Kidney capillary endothelial cell (primary cell): ENCODE measurements around the gene SLC6A3.

Experiments
- DNase-seq: peaks from one replicate; pipeline ENCODE4 v3.0.0-alpha.2; 2018; ENCODE audit warnings: low spot score

The SLC6A3 gene

DNA sequence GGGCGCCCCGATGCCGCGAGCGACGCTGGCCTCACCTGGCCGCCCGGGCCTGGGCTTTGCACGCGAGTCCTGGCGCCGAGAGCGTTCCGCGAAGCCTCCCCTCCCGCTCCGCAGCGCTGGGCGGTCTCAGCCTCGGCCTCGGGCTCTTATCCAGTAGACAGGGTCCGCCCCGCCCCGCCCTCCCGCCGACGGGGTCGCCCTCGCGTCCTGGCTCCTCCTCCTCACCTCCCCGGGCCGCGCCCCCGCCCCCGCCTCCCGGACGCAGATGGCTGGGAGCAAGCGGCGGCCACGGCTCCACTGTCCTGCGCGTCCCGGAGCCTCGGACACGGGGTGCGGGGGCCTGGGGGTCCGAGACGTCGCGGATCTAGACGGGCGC is at the start of gene SLC6A3:
Gene SLC6A3, minus strand, starts transcription at position 128 of the 376 bp plus-strand sequence. CDS start 2,243 bp downstream, outside the sequence.
- no peak for DNase-seq

DNA sequence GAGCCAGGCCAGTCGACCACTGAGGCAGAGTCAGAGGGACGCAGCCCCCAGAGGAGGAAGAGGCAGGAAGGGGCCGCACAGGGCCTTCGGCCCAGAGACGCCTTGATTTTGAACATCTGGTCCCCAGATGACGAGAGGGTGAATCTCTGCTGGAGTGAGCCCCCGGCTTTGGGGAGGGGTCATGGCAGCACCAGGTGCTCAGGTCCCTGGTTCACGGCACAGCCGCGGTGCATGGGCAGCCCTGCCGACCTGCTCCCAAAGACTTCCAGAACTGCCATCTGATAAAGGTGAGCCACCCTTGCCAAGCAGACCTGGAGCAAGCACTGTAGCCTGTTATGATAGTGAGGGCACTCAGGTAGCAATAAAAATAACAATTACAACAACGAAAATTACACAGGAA is 48.7 kb upstream of the SLC6A3 start:
- no peak for DNase-seq

DNA sequence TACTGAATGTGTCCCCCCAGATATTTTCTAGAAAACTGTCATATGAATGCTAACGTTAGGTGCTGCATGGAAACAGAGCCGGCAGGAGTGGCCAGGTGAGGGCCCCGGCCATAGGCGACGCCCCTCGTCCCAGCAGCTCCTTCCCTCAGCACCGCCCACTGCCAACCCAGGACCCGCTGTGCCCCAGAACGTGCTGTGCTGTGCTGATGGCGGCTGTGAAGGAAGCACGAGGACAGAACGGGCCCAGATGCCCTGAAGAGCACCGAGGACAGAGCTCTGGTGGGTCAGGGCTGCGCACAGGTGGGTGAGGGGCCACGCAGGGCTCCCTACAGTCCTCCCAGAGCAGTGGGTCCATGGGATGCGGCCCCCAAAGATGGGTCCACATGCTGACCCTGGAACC is 48.2 kb upstream of the SLC6A3 start:
- no peak for DNase-seq

DNA sequence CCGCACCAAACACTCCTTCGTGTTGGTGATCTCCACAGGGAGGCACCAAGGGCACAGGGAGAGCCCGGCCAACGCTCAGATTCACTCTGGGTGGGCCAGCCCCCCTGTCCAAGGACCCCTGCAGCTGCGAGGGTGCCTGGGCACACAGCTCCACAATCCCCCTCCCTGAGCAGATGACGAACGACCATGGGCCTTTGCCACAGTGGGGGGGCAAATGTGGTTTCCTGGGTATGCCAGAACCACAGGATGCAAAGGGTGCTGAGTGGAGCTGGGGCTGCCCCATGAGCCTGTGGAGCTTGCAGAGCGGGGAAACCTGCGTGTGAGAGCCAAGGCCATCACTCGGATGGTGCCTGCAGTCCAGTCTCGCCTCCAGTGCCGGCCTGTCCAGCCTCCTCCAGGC is 47.5 kb upstream of the SLC6A3 start:
- no peak for DNase-seq

DNA sequence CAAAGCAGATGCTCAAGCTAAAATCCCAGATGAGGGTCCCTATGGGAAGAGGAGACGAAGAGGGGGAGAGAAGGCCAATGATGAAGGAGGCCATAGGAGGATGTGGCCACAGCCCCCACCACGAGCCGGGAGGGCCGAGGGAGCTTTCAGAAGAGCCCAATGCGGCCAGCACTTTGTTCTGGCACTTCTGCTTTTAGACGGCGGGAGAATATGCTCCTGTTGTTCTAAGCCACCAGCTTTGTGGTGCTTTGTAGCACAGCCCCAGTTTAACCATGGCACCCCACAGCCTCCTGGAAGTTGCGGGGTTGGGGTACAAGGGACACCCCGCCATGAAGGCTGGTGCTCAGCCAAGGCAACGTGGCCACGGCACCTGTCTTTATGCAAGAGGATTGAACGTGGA is 45.1 kb upstream of the SLC6A3 start:
- DNase-seq = no peak

DNA sequence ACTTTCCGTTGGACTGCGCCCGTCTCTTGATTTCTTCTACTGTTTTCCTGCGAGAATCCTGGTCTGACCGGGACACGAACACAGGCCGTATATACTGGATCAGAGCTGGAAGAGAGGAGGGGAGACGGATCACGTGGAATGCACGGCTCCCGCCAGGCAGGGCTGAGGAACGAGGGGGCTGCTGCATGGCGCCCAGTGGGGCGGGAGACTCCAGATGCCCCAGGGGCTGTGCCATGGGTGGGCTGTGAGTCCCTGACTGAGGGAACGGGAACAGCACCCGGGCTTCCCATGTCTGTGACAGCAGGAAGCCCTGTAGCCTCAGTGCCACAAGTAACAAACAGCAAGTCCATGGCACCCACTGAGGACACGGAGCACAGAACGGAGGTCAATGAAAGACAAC is 44.5 kb upstream of the SLC6A3 start:
- DNase-seq = no peak

DNA sequence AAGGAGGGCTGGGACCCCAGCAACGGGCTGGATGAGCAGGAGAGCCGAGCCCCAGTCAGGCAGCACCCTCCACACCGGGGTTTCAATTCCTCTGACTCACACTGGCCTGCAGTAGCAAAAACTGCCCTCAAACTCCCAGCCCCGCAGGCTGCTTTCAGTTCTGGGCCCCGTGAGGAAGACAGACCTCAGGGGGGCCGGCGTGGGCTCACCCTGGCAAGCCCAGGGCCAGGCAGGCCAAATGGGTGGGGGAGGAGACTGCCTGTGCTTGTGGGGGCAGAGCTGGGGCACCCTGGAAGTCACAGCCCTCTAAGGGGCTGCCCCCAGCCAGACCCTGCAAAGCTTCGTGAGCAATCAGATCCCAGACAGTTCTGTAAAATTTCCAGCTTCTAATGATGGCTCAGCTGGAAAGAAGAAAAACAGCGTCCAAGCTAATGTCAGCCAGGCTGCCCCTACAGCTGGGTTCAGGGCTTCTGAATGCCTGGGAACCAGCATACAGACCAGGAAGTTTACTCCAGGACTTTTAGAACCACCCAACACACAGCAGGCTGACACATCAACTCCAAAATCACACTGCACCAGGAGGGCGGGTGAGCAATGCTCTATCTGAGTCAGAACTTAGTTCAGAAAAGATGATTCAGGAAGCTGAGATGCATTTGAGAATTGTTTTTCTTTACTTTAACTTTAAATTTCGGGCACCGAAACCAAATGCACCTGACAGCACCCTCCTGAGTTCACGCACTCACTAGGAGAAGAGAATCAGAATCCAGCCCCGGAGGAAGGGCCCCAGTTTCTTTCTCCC is 43.8 kb upstream of the SLC6A3 start:
- DNase-seq = peak; percentile 34

DNA sequence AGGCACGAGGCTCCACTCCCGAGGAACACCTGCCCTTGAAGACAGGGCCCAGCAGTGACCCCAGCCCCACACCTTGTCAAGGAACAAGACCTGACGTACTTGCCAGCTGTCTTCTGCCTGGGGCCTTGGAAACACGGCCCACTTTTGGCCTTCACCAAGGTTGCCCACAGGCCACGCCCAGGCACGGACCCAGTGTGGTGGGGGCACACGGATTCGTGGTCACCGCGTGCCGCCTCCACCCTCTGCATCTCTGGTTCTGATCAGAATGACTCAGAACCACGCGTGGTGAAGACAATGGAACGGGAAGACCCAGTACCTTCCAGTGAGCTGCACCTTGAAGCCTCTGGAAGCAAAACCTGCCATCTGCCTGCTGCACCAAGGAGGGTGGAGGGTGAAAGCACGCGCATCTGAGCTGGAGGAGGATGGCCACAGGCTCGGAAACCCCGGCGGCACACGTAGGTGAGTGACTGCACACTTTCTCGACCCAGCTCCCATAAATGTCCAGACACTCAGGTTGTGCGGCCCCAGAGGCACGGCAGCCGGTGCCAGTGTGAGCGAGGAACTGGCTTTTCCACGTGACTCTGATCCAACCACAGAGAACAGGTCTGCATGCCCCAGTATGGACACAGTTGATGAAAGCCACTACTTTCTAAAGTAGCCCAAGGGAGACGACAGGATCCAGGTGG is 42.0 kb upstream of the SLC6A3 start:
- DNase-seq = no peak

DNA sequence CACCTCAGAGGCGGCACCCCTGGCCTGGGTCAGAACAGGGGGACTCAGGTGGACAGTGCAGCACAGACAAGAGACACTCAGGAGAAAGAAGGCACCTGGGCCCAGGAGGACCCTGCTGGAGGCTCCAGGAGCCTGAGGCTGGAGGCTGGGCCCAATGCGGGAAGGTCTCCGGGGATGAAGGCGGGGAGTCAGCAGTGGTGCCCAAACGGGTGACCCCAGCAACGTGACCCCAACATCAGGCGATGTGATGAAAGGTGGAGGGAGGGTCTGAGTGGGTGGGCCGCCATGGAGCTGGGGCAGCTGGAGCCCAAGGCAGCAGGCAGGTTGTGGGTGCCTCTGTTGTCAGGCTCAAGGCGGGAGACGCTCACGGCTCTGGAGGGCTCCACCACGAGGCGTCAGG is 41.0 kb upstream of the SLC6A3 start:
- no peak for DNase-seq

DNA sequence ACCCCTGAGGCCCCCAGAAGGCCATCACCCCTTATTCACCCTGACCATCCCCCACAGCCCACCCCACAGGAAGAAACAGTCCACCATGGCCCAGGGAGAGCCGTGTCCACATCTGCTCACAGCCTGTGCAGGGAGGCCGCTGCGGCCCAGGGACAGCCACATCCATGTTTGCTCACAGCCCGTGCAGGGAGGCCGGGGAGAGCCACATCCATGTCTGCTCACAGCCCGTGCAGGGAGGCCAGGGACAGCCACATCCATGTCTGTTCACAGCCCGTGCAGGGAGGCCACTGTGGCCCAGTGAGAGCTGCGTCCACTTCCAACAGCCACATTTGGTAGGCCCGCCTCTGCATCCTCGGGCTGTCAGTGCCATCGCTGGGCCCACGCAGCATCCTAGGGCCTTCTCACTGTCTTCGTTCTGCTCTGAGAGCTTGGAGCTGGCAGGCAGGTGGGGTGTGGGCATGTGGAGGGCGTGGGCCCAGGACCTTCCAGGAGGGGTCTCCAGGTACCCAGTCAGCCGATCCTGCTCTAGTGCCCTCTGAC is 40.4 kb upstream of the SLC6A3 start:
- DNase-seq = no peak

DNA sequence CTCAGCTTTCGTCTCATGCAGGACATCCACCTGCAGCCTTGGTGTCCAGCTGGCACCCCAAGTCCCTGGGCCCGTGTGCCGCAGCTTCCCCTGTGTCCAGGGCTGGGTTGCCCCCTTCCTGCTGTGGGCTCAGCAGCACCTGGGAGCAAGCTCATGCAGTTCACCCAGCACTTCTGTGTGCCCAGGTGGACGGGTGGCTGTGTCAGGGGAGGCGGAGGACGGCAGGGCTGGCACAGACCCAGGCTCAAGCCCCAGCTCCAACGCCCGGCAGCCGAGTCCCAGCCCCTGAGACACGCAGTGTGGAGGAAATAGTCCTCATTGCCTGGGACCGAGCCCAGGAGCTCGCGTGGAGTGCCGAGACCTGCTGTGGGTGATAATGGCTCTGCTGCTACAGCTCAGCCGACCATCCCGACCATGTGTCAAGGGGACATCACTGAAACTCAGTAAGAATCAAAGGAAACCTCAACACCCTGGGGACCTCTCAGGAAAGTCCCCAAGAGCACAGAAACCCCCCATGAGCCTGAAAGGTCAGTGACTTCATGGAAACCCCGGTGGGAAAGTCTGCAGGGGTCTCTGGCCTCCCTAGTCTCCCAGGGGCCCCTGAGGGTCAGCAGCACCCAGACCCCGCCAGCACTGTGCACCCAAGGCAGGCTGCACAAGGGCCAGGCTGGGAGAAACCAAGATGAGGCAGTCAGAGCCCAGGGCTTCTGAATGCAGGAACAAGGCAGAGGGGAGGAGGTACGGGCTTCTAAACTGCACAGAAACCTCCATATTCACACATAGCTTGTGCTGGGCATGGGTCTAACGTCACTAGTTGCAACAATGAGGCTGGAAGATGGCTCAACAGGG is 39.7 kb upstream of the SLC6A3 start:
- DNase-seq = no peak

DNA sequence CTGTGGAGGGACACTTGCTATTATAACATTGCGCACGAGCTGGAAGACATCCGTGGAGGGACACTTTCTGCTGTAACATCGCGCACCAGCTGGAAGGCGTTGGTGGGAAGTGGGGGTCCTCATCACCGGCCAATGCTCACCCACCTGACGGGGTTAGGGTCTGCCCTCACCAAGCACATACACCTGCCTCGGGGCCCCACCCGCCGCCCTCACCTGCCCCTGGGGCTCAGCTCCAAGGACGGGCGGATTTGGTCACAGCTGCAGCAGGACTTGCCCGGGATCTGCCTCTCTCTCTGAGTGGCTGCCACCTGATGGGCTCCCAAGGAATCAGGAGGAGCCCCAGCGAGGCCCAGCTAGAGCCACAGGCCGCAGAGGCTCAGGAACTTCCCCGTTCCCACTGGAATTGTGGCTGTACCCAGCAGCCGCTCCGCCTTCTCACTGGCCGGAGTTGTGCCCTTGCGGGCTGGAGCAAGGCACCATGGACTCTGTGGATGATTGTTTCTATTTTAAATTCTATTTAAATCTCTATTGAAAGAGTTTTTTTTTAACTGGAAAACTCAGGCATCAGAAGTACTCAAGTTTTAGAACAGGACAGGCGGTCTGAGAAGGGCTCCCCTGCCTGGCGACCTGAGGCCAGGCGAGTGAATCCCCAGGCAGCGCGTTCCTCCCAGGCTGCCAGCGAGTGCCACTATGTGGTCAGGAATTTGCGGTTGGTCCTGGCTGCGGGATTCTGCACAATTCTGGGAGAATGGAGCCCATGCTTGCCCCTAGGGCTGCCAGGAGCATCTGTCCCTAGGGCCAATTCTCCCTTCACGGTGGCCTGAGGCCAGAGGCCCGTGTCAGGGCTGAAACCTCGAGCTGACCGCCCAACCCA is 38.9 kb upstream of the SLC6A3 start:
- DNase-seq = no peak

DNA sequence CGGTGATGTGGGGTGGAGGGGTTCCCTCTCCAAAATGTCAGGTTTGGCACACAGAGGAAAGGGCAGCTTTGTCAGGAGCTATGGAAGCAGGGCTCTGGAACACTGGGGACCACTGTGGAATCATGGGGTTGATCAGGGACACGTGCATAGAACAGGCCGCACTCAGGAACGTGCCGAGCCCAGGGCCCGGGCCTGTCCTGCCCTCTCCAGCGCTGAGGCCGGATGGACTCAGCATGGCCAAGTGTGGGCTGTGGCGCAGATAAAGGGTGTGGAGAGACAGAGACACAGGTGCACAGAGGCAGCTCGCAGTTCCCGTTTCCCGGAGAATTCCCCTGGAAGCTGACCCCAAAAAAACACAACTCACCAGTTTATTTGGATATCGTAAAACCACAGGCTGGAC is 37.8 kb upstream of the SLC6A3 start:
- no peak for DNase-seq

DNA sequence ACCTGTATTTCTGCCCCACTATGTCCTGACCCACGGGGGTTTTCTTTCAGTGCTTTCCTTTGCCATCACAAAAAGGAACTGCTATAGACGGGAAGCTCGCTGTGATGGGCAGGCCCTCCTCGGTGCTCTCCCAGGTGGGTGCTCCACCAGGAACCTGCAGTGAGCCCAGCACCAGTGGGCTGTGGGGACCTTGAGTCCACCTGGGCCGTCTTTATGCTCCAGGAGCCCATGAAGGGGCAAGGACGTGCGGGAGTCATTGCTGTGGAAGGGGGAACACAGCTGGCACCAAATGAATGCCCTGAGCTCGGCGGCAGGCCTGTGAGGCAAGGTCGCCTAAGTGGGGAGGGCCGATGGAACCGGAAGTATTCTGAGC is 36.7 kb upstream of the SLC6A3 start:
- no peak for DNase-seq

DNA sequence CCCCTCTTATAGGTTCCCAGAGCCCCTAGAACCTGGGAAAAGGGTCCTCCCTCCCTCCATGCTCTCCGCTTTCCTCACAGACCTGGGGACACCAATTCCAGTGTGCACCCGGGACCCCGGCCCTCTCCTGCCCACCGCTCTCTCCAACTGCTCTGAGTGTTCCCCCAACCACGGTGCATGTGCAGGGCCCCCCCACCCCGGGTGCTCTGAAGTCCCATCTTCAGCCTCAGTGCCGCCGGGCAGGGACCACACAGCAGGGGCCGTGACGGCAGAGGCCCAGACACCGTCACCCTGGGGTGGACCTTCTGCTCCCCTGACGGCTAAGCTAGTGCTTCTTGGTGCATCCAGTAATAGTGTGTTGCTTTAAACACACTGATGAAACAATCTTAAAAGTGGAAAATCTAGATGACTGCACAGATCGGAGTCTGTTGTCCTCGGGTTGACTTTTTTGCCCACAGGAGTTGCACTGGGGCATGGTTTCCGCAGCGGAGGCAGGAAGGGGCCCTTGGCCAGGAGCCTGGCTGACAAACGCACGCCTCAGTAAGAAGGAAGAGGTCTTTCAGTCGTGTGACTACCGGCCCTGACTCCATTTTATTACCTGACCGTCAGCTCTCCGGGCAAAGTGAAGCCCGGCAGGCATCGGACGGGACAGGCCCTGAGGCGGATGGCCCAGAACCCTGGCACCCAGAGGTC is 36.2 kb upstream of the SLC6A3 start:
- no peak for DNase-seq

DNA sequence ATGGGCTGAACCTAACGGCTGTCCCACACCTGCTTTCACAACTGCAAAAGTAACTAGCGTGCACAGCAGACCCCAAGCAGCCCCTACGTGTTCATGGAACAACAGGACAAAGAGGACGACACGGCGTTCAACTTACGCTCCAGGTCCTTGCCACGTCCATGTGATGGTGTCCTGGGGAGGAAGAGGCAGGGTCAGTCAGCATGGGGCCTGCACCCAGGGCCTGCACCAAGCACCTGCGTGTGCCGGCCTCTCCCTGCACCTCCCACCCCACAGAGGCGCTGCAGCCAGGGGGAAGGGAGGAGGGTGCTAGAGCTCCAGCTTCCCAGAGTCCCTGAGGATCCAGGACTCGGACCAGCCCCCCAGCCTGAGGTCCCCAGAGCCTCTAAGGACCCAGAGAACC is 35.6 kb upstream of the SLC6A3 start:
- DNase-seq = no peak

DNA sequence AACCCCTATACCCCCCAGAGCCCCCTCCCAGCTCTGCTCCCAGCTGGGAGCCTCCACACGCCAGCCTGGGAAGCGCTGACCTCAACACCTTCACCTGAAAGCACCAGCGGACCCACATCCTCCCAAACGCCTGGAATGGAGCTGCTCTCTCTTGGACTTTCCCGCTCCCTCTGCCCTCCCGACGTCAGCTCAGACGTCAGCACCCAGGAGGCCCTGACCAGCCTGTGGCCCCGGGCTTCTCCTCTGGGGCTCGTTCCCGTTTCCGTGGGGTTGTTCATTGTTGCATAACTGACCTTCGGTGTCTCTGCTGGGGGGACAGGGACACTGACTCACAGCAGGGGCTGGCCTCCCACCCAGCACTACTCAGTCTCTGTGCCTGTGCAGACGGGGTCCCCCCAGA is 35.0 kb upstream of the SLC6A3 start:
- DNase-seq = no peak

DNA sequence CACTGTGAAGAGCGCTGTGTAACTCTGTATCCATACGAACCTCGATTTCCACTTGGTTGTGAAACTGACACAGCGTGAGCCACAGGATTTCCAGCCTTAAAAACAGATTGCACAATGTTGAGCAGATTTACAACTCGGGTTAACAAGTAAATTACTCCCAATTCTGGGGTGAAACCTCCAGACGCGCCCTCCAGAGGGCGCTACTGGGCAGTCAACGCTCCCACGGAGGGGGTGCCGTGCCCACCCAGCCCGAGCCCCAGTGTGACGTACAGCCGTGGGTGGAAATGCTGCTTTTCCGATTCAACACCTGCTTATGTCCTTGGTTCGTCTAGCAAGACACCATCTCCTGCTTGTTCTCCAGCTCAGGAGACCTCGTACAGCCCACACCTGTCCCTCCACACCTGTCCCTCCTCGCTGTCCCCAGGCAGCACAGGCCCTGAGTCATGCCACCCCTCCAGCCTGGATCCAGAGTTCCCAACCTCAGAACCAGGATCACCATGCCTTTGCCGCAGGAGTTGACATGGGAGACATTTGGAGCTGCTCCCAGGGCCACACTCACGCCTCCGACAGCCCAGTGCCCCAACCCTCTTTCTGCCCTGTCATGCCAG is 34.4 kb upstream of the SLC6A3 start:
- DNase-seq = no peak

DNA sequence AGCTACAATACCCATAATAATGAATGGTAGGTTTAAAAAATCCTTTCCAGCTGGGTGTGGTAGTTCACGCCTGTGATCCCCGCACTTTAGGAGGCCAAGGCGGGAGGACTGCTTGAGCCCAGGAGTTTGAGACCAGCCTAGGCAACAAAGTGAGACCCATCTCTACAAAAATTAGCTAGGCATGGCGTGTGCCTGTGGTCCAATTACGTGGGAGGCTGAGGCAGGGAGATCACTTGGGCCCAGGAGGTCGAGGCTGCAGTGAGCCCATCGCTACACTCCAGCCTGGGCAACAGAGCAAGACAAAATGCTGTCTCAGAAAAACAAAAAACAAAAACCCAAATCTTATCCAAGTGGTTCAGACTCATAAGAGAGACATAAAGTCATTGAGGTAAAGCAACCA is 33.8 kb upstream of the SLC6A3 start:
- no peak for DNase-seq

DNA sequence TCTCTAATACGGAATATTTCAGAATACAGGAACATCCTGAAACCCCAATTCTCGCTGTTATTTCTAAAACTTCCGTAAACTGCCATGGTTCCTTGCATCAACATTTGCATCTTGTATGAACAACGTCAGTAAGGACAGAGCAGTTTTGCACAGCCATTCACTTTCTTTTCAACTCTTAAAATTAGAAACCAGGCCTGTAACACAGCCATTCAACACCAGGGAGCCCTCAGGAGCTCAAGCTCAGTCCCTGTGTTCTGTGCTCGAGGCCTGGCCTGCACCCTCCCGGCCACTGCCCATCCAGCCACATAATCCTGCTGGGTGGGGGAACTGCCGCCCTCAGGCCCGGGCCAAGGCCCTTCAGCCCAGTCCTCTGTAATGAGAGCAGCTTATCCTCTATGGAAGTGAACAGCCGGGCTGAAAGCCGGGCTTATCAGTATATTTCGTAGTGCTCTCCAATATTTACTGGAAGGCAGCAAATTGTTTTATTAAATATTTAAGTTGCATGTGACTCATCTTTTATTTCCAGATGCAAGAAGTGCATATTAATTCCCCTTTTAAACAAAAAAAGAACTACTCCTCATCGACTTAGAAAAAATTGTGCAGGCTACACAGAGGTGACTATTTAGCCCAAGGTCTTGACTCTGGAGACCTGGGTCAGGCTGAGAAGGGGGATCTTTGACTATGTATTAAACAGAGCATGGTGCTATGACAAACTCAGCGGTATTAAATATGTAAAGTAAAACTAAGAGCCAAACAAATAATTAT is 33.2 kb upstream of the SLC6A3 start:
- DNase-seq = no peak
